ENCODE measurements around the gene STON2.

The STON2 gene

GRCh38 chr14:81295958-81296923, 103.9 kb downstream of the STON2 start:
- no peak overlapping the region for H3K4me3 ChIP-seq (ENCODE audit: low read length)
- no peaks in the 10 kb centered on the region for H3K4me1 ChIP-seq (ENCODE audit: insufficient read depth, low read length)
- H2AFZ ChIP-seq (ENCODE audit: low read depth, low read length): no peak overlapping the region
- H3K36me3 ChIP-seq (ENCODE audit: insufficient read depth, low read length): no peaks in the 10 kb centered on the region
- no peaks in the 10 kb centered on the region for H3K9me3 ChIP-seq (ENCODE audit: low read length)
- no peaks in the 10 kb centered on the region for H3K27me3 ChIP-seq (ENCODE audit: insufficient read depth, low read length)

GRCh38 chr14:81289516-81289915, 110.6 kb downstream of the STON2 start:
- no peaks in the 10 kb centered on the region for H3K36me3 ChIP-seq (ENCODE audit: insufficient read depth, low read length)
- no peak overlapping the region for H2AFZ ChIP-seq (ENCODE audit: low read depth, low read length)
- H3K9me3 ChIP-seq (ENCODE audit: low read length): no peaks in the 10 kb centered on the region
- no peaks in the 10 kb centered on the region for H3K27me3 ChIP-seq (ENCODE audit: insufficient read depth, low read length)
- no peaks in the 10 kb centered on the region for H3K4me1 ChIP-seq (ENCODE audit: insufficient read depth, low read length)
- H3K4me3 ChIP-seq (ENCODE audit: low read length): no peak overlapping the region

DNA sequence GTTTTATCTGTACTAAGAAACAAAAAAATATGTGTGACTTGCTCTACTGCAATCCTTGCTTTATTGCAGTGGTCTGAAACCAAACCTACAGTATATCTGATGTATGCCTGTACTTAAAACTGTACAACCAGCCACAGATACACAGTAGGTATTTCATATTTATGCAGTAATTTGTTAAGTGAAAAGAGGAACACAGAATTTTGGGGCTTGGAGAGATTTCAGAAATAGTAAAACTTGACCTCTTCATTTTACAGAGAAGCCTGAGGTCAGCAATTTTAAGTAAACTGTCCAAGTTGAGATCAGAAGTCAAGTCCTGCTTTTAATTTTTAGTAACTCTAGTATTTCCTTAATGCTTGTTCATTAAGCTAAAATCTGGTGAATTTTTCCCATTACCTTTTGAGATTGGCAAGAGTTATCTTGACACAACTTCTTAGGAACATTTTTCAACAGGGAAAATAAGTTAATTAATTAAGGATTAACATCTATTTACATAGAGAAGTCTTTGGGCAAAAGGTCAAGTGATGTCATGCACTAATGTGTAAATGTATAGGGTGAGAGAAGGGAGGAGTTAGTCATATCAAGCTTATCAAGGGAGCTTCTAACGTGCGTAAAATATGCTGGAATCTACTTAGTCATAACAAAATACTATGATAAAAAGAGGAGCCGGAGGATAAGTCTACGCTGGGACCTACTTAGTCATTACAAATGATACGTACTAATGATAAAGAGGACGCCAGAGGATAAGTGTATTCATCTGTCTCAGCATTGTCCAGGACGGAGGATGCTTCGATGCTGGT, 113.4 kb downstream of the STON2 start:
- Histone ChIP-seq H2AFZ (ENCODE audit: low read depth, low read length) (no peak overlapping the region), H3K9me3 (ENCODE audit: low read length) (no peaks in the 10 kb centered on the region), H3K36me3 (ENCODE audit: insufficient read depth, low read length) (no peaks in the 10 kb centered on the region), H3K4me1 (ENCODE audit: insufficient read depth, low read length) (no peaks in the 10 kb centered on the region), H3K27me3 (ENCODE audit: insufficient read depth, low read length) (no peaks in the 10 kb centered on the region), H3K4me3 (ENCODE audit: low read length) (no peak overlapping the region)

DNA sequence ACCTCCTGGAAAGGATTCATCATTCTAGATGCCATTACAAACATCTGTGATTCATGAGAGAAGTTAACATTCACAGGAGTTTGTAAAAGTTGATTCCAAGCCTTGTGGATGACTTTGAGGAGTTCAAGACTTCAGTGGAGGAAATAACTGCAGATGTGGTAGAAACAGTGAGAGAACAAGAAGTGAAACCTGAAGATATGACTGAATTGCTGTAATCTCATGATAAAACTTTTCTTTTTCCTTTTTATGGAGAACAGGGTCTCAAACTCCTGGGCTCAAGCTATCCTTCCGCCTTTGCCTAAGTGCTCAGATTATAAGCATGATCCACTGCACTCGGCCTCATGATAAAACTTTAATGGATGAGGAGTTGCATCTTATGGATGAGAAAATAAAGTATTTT, 114.9 kb downstream of the STON2 start:
- no peaks in the 10 kb centered on the region for H3K9me3 ChIP-seq (ENCODE audit: low read length)
- peaks cover 3% of the 10 kb centered on the region for H3K4me1 ChIP-seq (ENCODE audit: insufficient read depth, low read length)
- H3K27me3 ChIP-seq (ENCODE audit: insufficient read depth, low read length): no peaks in the 10 kb centered on the region
- H2AFZ ChIP-seq (ENCODE audit: low read depth, low read length): no peak overlapping the region
- H3K4me3 ChIP-seq (ENCODE audit: low read length): no peak overlapping the region
- no peaks in the 10 kb centered on the region for H3K36me3 ChIP-seq (ENCODE audit: insufficient read depth, low read length)

- Histone ChIP-seq H3K4me1 (ENCODE audit: insufficient read depth, low read length) (peaks cover 7% of the 10 kb centered on the region), H3K4me3 (ENCODE audit: low read length) (no peak overlapping the region), H2AFZ (ENCODE audit: low read depth, low read length) (no peak overlapping the region), H3K9me3 (ENCODE audit: low read length) (peaks cover 2% of the 10 kb centered on the region), H3K27me3 (ENCODE audit: insufficient read depth, low read length) (no peaks in the 10 kb centered on the region), H3K36me3 (ENCODE audit: insufficient read depth, low read length) (peaks cover 11% of the 10 kb centered on the region)
Measured at GRCh38 chr14:81281332-81281731, 118.8 kb downstream of the STON2 start.

DNA sequence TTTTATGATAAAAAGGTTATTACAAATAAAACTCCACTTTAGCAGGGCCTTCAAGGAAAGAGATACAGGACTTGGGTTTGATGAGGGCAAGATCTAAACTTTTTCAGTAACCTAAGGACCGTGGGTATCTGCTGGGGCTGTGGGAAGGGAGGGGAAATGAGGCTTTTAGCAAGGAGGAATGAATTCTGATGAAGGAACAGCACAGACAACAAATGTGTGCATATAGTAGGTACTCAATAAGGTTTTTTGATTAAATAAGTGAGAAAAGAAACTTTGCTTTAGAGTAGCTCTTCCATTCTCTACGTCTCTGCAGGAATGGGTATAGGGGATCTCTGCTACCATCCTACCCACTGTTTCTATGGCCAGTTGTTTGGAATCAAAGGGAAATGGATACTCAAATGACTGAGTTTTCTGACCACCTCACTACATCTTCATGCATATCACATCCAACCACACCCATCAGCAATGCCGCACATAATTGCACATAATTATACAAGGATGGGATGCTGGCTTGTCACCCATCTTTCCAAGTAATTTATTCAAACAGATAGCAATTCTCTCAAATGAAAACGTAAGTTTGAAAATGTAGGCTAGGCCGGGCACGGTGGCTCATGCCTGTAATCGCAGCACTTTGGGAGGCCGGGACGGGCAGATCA, 119.9 kb downstream of the STON2 start:
- Histone ChIP-seq H3K36me3 (ENCODE audit: insufficient read depth, low read length) (peaks cover 11% of the 10 kb centered on the region), H3K27me3 (ENCODE audit: insufficient read depth, low read length) (no peaks in the 10 kb centered on the region), H2AFZ (ENCODE audit: low read depth, low read length) (no peak overlapping the region), H3K9me3 (ENCODE audit: low read length) (peaks cover 2% of the 10 kb centered on the region), H3K4me3 (ENCODE audit: low read length) (no peak overlapping the region), H3K4me1 (ENCODE audit: insufficient read depth, low read length) (peaks cover 17% of the 10 kb centered on the region)

DNA sequence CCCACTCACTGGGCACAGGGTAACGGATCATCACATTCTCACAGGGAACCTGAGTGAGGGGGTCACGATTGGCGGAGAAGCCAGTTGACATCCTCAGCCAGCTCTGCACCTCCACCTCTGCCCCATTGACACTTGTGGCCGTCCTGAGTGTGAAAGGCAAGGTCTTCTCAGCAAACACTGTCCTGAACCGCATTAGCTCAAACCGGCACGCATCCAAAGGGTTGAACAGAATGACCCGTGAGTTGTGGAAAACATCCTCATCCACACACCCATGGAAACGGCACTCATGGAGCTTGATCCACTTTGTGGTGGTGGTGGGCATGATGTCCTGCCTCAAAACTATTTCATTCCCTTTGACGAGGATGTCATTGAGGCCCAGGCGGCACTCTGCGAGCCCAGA, 123.0 kb downstream of the STON2 start:
- H2AFZ ChIP-seq (ENCODE audit: low read depth, low read length): no peak overlapping the region
- H3K36me3 ChIP-seq (ENCODE audit: insufficient read depth, low read length): peaks cover 11% of the 10 kb centered on the region
- peaks cover 18% of the 10 kb centered on the region for H3K4me1 ChIP-seq (ENCODE audit: insufficient read depth, low read length)
- no peaks in the 10 kb centered on the region for H3K27me3 ChIP-seq (ENCODE audit: insufficient read depth, low read length)
- H3K4me3 ChIP-seq (ENCODE audit: low read length): no peak overlapping the region
- peaks cover 2% of the 10 kb centered on the region for H3K9me3 ChIP-seq (ENCODE audit: low read length)

GRCh38 chr14:81276073-81277069, 123.8 kb downstream of the STON2 start:
- peaks cover 11% of the 10 kb centered on the region for H3K36me3 ChIP-seq (ENCODE audit: insufficient read depth, low read length)
- no peak overlapping the region for H3K4me3 ChIP-seq (ENCODE audit: low read length)
- H2AFZ ChIP-seq (ENCODE audit: low read depth, low read length): no peak overlapping the region
- no peaks in the 10 kb centered on the region for H3K27me3 ChIP-seq (ENCODE audit: insufficient read depth, low read length)
- peaks cover 16% of the 10 kb centered on the region for H3K4me1 ChIP-seq (ENCODE audit: insufficient read depth, low read length)
- H3K9me3 ChIP-seq (ENCODE audit: low read length): peaks cover 2% of the 10 kb centered on the region

DNA sequence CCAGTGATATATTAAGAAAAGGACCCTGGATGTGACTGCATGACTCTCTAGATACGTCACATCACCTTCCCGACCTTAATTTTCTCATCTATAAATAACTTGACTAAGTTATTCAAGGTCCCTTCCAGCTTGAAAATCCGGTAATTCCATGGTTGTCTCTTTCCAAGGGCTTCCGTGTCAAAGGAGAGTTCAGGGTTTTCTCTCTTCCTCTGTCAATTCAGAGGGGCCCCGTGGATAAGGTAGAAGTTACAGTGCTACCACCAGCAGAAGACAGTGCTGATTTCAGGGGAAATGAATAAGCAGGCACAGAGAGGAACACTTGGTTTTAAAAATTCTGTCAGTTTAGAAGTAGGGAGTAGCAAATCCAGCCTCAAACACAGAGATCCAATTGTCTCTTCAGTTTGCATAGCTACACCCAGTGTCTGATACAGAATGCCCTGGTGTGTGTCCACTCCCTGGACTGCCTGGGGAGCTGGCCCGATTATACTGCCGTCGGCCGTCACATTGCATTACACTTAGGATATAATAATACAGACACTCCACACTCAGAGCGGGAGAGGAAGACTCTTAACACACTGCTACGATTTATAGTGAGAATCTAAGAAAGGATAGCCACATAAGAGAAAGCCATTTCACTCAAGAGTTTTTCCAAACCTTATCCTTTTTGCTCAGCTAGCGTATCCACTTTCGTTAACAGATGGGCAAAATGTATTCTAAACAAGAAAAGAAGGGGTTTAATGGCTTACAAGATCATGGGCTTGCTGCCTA, 124.6 kb downstream of the STON2 start:
- peaks cover 2% of the 10 kb centered on the region for H3K9me3 ChIP-seq (ENCODE audit: low read length)
- H3K4me3 ChIP-seq (ENCODE audit: low read length): no peak overlapping the region
- no peak overlapping the region for H2AFZ ChIP-seq (ENCODE audit: low read depth, low read length)
- no peaks in the 10 kb centered on the region for H3K27me3 ChIP-seq (ENCODE audit: insufficient read depth, low read length)
- peaks cover 11% of the 10 kb centered on the region for H3K36me3 ChIP-seq (ENCODE audit: insufficient read depth, low read length)
- H3K4me1 ChIP-seq (ENCODE audit: insufficient read depth, low read length): peaks cover 14% of the 10 kb centered on the region

DNA sequence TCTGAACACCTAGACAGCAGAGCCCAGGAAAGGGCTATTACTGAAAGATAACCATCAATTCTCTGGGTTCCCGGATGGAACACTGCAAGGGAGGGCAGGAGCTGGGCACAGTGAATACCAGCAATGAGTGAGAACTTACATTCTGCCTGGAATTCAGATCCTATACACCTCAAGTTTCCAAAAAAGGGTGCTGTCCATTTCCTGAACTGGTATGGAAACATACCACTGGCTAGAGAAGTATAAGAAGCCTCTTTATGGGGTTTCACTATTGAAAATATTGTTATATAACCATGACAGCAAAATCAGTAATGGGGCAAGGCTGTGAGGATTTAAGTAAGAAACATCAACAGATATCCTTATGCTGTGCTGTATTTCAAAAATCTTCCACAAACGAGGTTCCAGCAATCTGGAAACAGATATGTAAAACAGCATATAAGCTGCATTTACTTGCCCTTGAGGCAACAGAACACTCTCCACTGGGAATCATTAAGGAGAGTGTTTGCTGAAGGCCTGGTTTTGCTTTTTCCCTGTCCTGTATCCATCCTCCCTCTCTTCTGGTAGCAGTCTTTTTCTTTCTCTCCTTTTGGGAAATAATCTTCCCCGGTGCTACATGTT, 126.1 kb downstream of the STON2 start:
- Histone ChIP-seq H3K9me3 (ENCODE audit: low read length) (peaks cover 2% of the 10 kb centered on the region), H3K27me3 (ENCODE audit: insufficient read depth, low read length) (no peaks in the 10 kb centered on the region), H3K4me1 (ENCODE audit: insufficient read depth, low read length) (peaks cover 17% of the 10 kb centered on the region), H3K4me3 (ENCODE audit: low read length) (no peak overlapping the region), H2AFZ (ENCODE audit: low read depth, low read length) (no peak overlapping the region), H3K36me3 (ENCODE audit: insufficient read depth, low read length) (peaks cover 11% of the 10 kb centered on the region)

GRCh38 chr14:81273521-81273920, 126.6 kb downstream of the STON2 start:
- no peak overlapping the region for H2AFZ ChIP-seq (ENCODE audit: low read depth, low read length)
- peaks cover 11% of the 10 kb centered on the region for H3K36me3 ChIP-seq (ENCODE audit: insufficient read depth, low read length)
- H3K9me3 ChIP-seq (ENCODE audit: low read length): peaks cover 2% of the 10 kb centered on the region
- H3K4me3 ChIP-seq (ENCODE audit: low read length): no peak overlapping the region
- no peaks in the 10 kb centered on the region for H3K27me3 ChIP-seq (ENCODE audit: insufficient read depth, low read length)
- H3K4me1 ChIP-seq (ENCODE audit: insufficient read depth, low read length): peaks cover 19% of the 10 kb centered on the region
